Measurements from ENCODE around the gene NMRK1. TPM values are rescaled to one million over a fixed set of nuclear protein-coding genes. Genes with fewer than 3 reads are reported as not detected.

NMRK1 gene
- total RNA-seq, 1 experiment from 2014 or later: 7.8 TPM

- H3K79me2 ChIP-seq (ENCODE audit: insufficient read depth, low read length): peaks cover 29% of the 10 kb centered on the region
- BruUV-seq (replicated peaks): no TSS peak
- intact Hi-C loops (cut with micrococcal nuclease): no loop called here
- no peaks in the 10 kb centered on the region for H4K20me1 ChIP-seq (ENCODE audit: insufficient read depth)
- no peak overlapping the region for H3K9ac ChIP-seq (ENCODE audit: low read length)
- no peaks in the 10 kb centered on the region for H3K9me3 ChIP-seq (ENCODE audit: control insufficient read depth in 1 of 2, insufficient read depth in 1 of 2, low read depth in 1 of 2, low read length in 2 of 2)
- no peak for ATAC-seq
- no peak overlapping the region for H2AFZ ChIP-seq (ENCODE audit: low read depth, low read length, poor library complexity, severe bottlenecking)
- no peak overlapping the region for H3K4me3 ChIP-seq (replicated peaks in 1 of 2; ENCODE audit: low read depth in 1 of 2, low read length in 2 of 2)
- H3K4me1 ChIP-seq (ENCODE audit: control insufficient read depth in 1 of 2, insufficient read depth in 2 of 2, low read length in 2 of 2): no peaks in the 10 kb centered on the region
- no peak overlapping the region for H3K4me2 ChIP-seq (ENCODE audit: low read length)
- RAD21 ChIA-PET (ENCODE audit: low non-redundant PET in 1 of 2, low total read pairs in 2 of 2, uncharacterized antibody in 2 of 2, unreplicated experiment in 2 of 2): no interaction called here
- H3K27ac ChIP-seq (ENCODE audit: low read depth, low read length): no peak overlapping the region
- CTCF ChIA-PET: no interaction called here
- H3K27me3 ChIP-seq (ENCODE audit: insufficient read depth, low read length): no peaks in the 10 kb centered on the region
- POLR2A ChIA-PET: no interaction called here
- TF ChIP-seq YY1 (IDR thresholded peaks at IDR 0.05; ENCODE audit: extremely low read depth, insufficient replicate concordance, low read depth, low read length) (no peak), ZNF274 (IDR thresholded peaks at IDR 0.05; ENCODE audit: low read depth, low read length) (no peak), REST (IDR thresholded peaks at IDR 0.05; ENCODE audit: low read depth) (no peak), EGR1 (IDR thresholded peaks at IDR 0.05; ENCODE audit: low read depth) (no peak), SRF (IDR thresholded peaks at IDR 0.05; ENCODE audit: low read depth) (no peak), EZH2 (IDR thresholded peaks at IDR 0.05) (no peak), SIN3A (IDR thresholded peaks at IDR 0.05; ENCODE audit: low read depth) (no peak), ZBTB33 (IDR thresholded peaks at IDR 0.05; ENCODE audit: extremely low read depth, insufficient replicate concordance, low read length) (no peak), EZH2phosphoT487 (IDR thresholded peaks at IDR 0.05; ENCODE audit: borderline replicate concordance) (no peak), ZFX (IDR thresholded peaks at IDR 0.05) (no peak), CEBPB (IDR thresholded peaks at IDR 0.05; ENCODE audit: low read depth) (no peak), RAD21 (IDR thresholded peaks at IDR 0.05; ENCODE audit: low read depth) (no peak)
- peaks cover 8 to 12% of the 10 kb centered on the region in 2 experiments; a peak in 2 of 4 replicates for H3K36me3 ChIP-seq (ENCODE audit: control insufficient read depth in 1 of 2, insufficient read depth in 2 of 2, low read length in 2 of 2)
- no peaks in the 10 kb centered on the region for H3K9me2 ChIP-seq (ENCODE audit: insufficient read depth)
- no peak for DNase-seq (ENCODE audit: low read depth, low spot score)
Measured at GRCh38 chr9:75013735-75014134, 74.2 kb downstream of the NMRK1 start.

Other genes with a start within 250 kb of the NMRK1 start
- 0.44 TPM for gene TRPM6, start 200.2 kb downstream of the NMRK1 start, total RNA-seq (2021; ENCODE audit: unreplicated experiment)
- 12.8 TPM for gene C9orf40, start 135.2 kb downstream of the NMRK1 start, total RNA-seq (2021; ENCODE audit: unreplicated experiment)
- 24.9 TPM for gene CARNMT1, start 59.9 kb downstream of the NMRK1 start, total RNA-seq (2021; ENCODE audit: unreplicated experiment)
- 20.7 TPM for gene OSTF1, start 359 bp upstream of the NMRK1 start, total RNA-seq (2021; ENCODE audit: unreplicated experiment)

Measured in HCT116 (cell line).